CD14-positive monocyte (primary cell): Measurements from ENCODE around the gene GJA5. TPM values are rescaled to one million over a fixed set of nuclear protein-coding genes. Genes with fewer than 3 reads are reported as not detected.

Experiments
- DNase-seq, 3 donors: peaks; one replicate each; pipeline ENCODE4 v3.0.0-alpha.2; 2011 to 2022
- H2AFZ ChIP-seq: 2 replicates; pipeline ENCODE4 v1.6.0; 2012; ENCODE audit warnings: mild to moderate bottlenecking, low read depth, low read length, inconsistent platforms; ENCODE audit not compliant: insufficient read depth, poor library complexity, severe bottlenecking
- H3K27ac ChIP-seq, 2 donors: 1 replicate in 1 of 2; 2 replicates in 1 of 2; pipeline ENCODE4 v1.5.1; 2012 to 2013; ENCODE audit warnings: low read length in 2 of 2, control low read depth in 1 of 2, inconsistent platforms in 1 of 2, low read depth in 1 of 2, mild to moderate bottlenecking in 1 of 2
- H3K27me3 ChIP-seq, 2 donors: one replicate each; pipeline versions ENCODE4 v1.6.0 to v1.6.1; 2011 to 2013; ENCODE audit warnings: low read length in 2 of 2; ENCODE audit not compliant: control insufficient read depth in 2 of 2, insufficient read depth in 2 of 2
- H3K36me3 ChIP-seq, 2 donors: replicated peaks in 1 of 2; 1 replicate in 1 of 2; 2 replicates in 1 of 2; pipeline versions ENCODE4 v1.5.1 to v1.6.1; 2012 to 2013; ENCODE audit warnings: low read length in 2 of 2, control low read depth in 1 of 2, inconsistent platforms in 1 of 2, mild to moderate bottlenecking in 1 of 2; ENCODE audit not compliant: insufficient read depth in 2 of 2, control insufficient read depth in 1 of 2
- H3K4me1 ChIP-seq, 2 donors: 1 replicate in 1 of 2; 2 replicates in 1 of 2; pipeline versions ENCODE4 v1.5.1 to v1.6.1; 2012 to 2013; ENCODE audit warnings: low read length in 2 of 2, control low read depth in 1 of 2, inconsistent platforms in 1 of 2, mild to moderate bottlenecking in 1 of 2, moderate library complexity in 1 of 2; ENCODE audit not compliant: insufficient read depth in 2 of 2, control insufficient read depth in 1 of 2
- H3K4me2 ChIP-seq: replicated peaks from 2 replicates; pipeline ENCODE3; 2012; ENCODE audit warnings: low read length, moderate library complexity, mild to moderate bottlenecking; ENCODE audit not compliant: poor library complexity, severe bottlenecking; ENCODE audit errors: extremely low read depth
- H3K4me3 ChIP-seq, 3 experiments: fragments of 200-600 bp in 1 of 3; sonication (generic) in 1 of 3; replicated peaks in 1 of 3; 1 replicate in 2 of 3; 2 replicates in 1 of 3; pipeline ENCODE4 v1.5.1; 2011 to 2013; ENCODE audit warnings: low read length in 3 of 3, mild to moderate bottlenecking in 3 of 3, control low read depth in 2 of 3, low read depth in 2 of 3, inconsistent platforms in 1 of 3, moderate library complexity in 1 of 3
- H3K79me2 ChIP-seq: 2 replicates; pipeline ENCODE4 v1.6.0; 2012; ENCODE audit warnings: mild to moderate bottlenecking, control low read depth, inconsistent platforms, low read length, moderate library complexity; ENCODE audit not compliant: insufficient read depth
- H3K9ac ChIP-seq: 2 replicates; pipeline ENCODE4 v1.6.0; 2017; ENCODE audit warnings: low read length, mild to moderate bottlenecking; ENCODE audit not compliant: insufficient read depth, poor library complexity, severe bottlenecking
- H3K9me3 ChIP-seq, 2 donors: replicated peaks in 1 of 2; 1 replicate in 1 of 2; 2 replicates in 1 of 2; pipeline versions ENCODE4 v1.5.1 to v1.6.1; 2012 to 2013; ENCODE audit warnings: low read length in 2 of 2, control low read depth in 1 of 2; ENCODE audit not compliant: control insufficient read depth in 1 of 2, insufficient read depth in 1 of 2
- H4K20me1 ChIP-seq: 2 replicates; pipeline ENCODE4 v1.6.0; 2012; ENCODE audit warnings: mild to moderate bottlenecking, low read length, control low read depth, moderate library complexity; ENCODE audit not compliant: insufficient read depth
- H3K27ac Mint-ChIP-seq, 7 donors: one replicate each; pipeline ENCODE4 v1.8.0; 2020; ENCODE audit warnings: mild to moderate bottlenecking in 7 of 7, mixed read lengths in 7 of 7, moderate library complexity in 6 of 7, inconsistent platforms in 2 of 7
- H3K27me3 Mint-ChIP-seq, 3 donors: one replicate each; pipeline ENCODE4 v1.8.0; 2021 to 2022; ENCODE audit warnings: low read depth in 3 of 3, mild to moderate bottlenecking in 3 of 3, mixed read lengths in 3 of 3, moderate library complexity in 3 of 3, inconsistent platforms in 1 of 3
- H3K36me3 Mint-ChIP-seq, 2 donors: one replicate each; pipeline ENCODE4 v1.8.0; 2020; ENCODE audit warnings: mixed read lengths in 2 of 2, inconsistent platforms in 1 of 2, mild to moderate bottlenecking in 1 of 2
- H3K4me1 Mint-ChIP-seq: one replicate; pipeline ENCODE4 v1.8.0; 2020; ENCODE audit warnings: mild to moderate bottlenecking, mixed read lengths
- H3K4me3 Mint-ChIP-seq, 2 donors: one replicate each; pipeline ENCODE4 v1.8.0; 2020; ENCODE audit warnings: mild to moderate bottlenecking in 2 of 2, mixed read lengths in 2 of 2, moderate library complexity in 1 of 2
- H3K9me3 Mint-ChIP-seq, 7 donors: one replicate each; pipeline ENCODE4 v1.8.0; 2020 to 2022; ENCODE audit warnings: mixed read lengths in 7 of 7, mild to moderate bottlenecking in 6 of 7, moderate library complexity in 6 of 7, inconsistent platforms in 2 of 7
- CTCF ChIP-seq: fragments of 200-600 bp; IDR thresholded peaks from one replicate; pipeline ENCODE4 v1.8.0; 2022; ENCODE audit warnings: antibody characterized with exemption, mild to moderate bottlenecking
- WGBS: methylation state at CpG from one replicate; pipeline ENCODE4 v1.1.5; 2013; ENCODE audit warnings: missing lambda C conversion rate; ENCODE audit not compliant: insufficient coverage; 5-methylcytosine and 5-hydroxymethylcytosine counted together
- intact Hi-C, 2 donors: fragments of 100-400 bp; cut with micrococcal nuclease; formaldehyde crosslinking; loops; one replicate each; pipeline versions ENCODE4 v1.15.0 to v1.15.1; 2023
- polyA plus RNA-seq, 3 donors: library from polyadenylated mRNA; depleted of rRNA in 1 of 3; unstranded in 2 of 3; stranded (reverse) in 1 of 3; fragments of 300-500 nt in 2 of 3; fragments of >200 nt in 1 of 3; fragmentation: Illumina TruSeq in 2 of 3; gene quantifications; 1 replicate in 2 of 3; 2 replicates in 1 of 3; pipeline ENCODE4 v1.2.3, GENCODE V29; 2012 to 2021

The GJA5 gene
- polyA plus RNA-seq, 3 donors, result not detected

GRCh38 chr1:147784941-147785340 is 24.5 kb upstream of the GJA5 start:
- peaks cover 4 to 14% (median 9%) of the 10 kb centered on the region in 3 donors for H3K27me3 Mint-ChIP-seq
- H3K4me2 ChIP-seq, result no peak overlapping the region
- H3K9me3 Mint-ChIP-seq, result no peaks in the 10 kb centered on the region
- H3K36me3 ChIP-seq, result no peaks in the 10 kb centered on the region
- H3K4me1 Mint-ChIP-seq, result no peaks in the 10 kb centered on the region
- no peaks in the 10 kb centered on the region for H3K4me1 ChIP-seq
- TF ChIP-seq CTCF, result no peak
- no peak overlapping the region for H3K4me3 ChIP-seq
- no peak overlapping the region for H2AFZ ChIP-seq
- no peaks in the 10 kb centered on the region for H3K79me2 ChIP-seq
- intact Hi-C loops, result no loop called here
- H4K20me1 ChIP-seq, result no peaks in the 10 kb centered on the region
- peaks cover 0 to 5% of the 10 kb centered on the region in 2 donors for H3K27me3 ChIP-seq
- no peaks in the 10 kb centered on the region for H3K36me3 Mint-ChIP-seq
- no peak overlapping the region for H3K4me3 Mint-ChIP-seq
- H3K9me3 ChIP-seq, result no peaks in the 10 kb centered on the region
- H3K27ac Mint-ChIP-seq, result no peak overlapping the region
- no peak for DNase-seq
- no CpG with 5 or more reads among the region's 1 CpG for WGBS
- no peak overlapping the region for H3K27ac ChIP-seq
- no peak overlapping the region for H3K9ac ChIP-seq

DNA sequence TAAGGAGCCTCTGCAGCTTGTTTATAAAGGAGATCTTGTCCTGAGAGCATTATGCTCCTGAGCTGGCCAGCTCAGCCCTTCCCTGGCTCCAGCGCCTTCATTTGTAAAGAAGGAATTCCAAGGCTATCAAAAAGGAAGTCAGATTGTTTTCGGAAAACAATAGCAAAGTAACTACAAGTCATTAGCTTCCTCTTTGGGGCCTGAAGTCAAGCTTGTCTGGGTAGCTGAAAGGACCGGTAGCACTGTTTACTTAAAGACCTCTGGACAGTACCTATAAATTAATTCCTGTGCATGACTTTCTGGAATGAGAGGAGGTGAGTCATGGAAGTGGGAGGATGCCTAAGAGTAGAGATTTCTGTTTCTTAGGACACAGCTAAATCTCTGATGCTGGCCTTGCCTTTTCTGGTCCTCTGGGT is 20.7 kb upstream of the GJA5 start:
- peaks cover 3 to 10% (median 8%) of the 10 kb centered on the region in 3 donors for H3K27me3 Mint-ChIP-seq
- H3K4me3 ChIP-seq, result no peak overlapping the region
- H3K27ac ChIP-seq, result no peak overlapping the region
- H3K4me3 Mint-ChIP-seq, result no peak overlapping the region
- no peaks in the 10 kb centered on the region for H3K9me3 ChIP-seq
- H3K36me3 Mint-ChIP-seq, result no peaks in the 10 kb centered on the region
- peaks cover 0 to 5% of the 10 kb centered on the region in 2 donors for H3K27me3 ChIP-seq
- intact Hi-C loops, result no loop called here
- no peaks in the 10 kb centered on the region for H4K20me1 ChIP-seq
- no peak overlapping the region for H2AFZ ChIP-seq
- H3K36me3 ChIP-seq, result no peaks in the 10 kb centered on the region
- no peaks in the 10 kb centered on the region for H3K4me1 Mint-ChIP-seq
- no peaks in the 10 kb centered on the region for H3K4me1 ChIP-seq
- no peaks in the 10 kb centered on the region for H3K79me2 ChIP-seq
- no peak overlapping the region for H3K27ac Mint-ChIP-seq
- no peak overlapping the region for H3K9ac ChIP-seq
- no peak for DNase-seq
- no CpG with 5 or more reads among the region's 3 CpGs for WGBS
- no peak for TF ChIP-seq CTCF
- H3K4me2 ChIP-seq, result no peak overlapping the region
- H3K9me3 Mint-ChIP-seq, result no peaks in the 10 kb centered on the region
